BJ (cell line): ENCODE measurements around the gene PRKCE. TPM values are rescaled to one million over a fixed set of nuclear protein-coding genes. Genes with fewer than 3 reads are reported as not detected.

Experiments
- CTCF ChIA-PET: fragments of 350-600 bp; formaldehyde crosslinking; extraction: SDS; loops from one replicate; lab custom pipeline; 2021; ENCODE audit warnings: antibody characterized with exemption, inconsistent platforms; lab: Yijun Ruan, JAX
- POLR2A ChIA-PET: fragments of 300-600 bp; sonication (Branson Sonifier 250); formaldehyde crosslinking; extraction: SDS; loops from one replicate; lab custom pipeline; 2021; ENCODE audit warnings: antibody characterized with exemption; lab: Charles Lee
- DNase-seq: peaks from one replicate; pipeline ENCODE4 v3.0.0-alpha.2; 2011; ENCODE audit warnings: low read depth
- H3K27me3 ChIP-seq: 2 replicates; pipeline ENCODE4 v1.6.0; 2011; ENCODE audit warnings: low read length; ENCODE audit not compliant: control insufficient read depth, insufficient read depth
- H3K36me3 ChIP-seq: 2 replicates; pipeline ENCODE4 v1.5.1; 2011; ENCODE audit warnings: low read length; ENCODE audit not compliant: control insufficient read depth, insufficient read depth
- H3K4me3 ChIP-seq: 2 replicates; pipeline ENCODE4 v1.5.1; 2011; ENCODE audit warnings: low read depth, mild to moderate bottlenecking, control low read depth, low read length
- polyA plus RNA-seq: library from polyadenylated mRNA; depleted of rRNA; stranded (reverse); fragments of >200 nt; gene quantifications from 2 replicates; pipeline ENCODE4 v1.2.3, GENCODE V29; 2011
- TF ChIP-seq, protein P1 (sequence below): IDR thresholded peaks from 2 replicates; pipeline ENCODE4 v1.5.1; 2011; ENCODE audit warnings: low read depth, mild to moderate bottlenecking, control low read depth, inconsistent platforms, low read length, moderate library complexity; ENCODE audit not compliant: insufficient read depth

Gene PRKCE
- polyA plus RNA-seq, 1 experiment: 19.7 TPM

DNA sequence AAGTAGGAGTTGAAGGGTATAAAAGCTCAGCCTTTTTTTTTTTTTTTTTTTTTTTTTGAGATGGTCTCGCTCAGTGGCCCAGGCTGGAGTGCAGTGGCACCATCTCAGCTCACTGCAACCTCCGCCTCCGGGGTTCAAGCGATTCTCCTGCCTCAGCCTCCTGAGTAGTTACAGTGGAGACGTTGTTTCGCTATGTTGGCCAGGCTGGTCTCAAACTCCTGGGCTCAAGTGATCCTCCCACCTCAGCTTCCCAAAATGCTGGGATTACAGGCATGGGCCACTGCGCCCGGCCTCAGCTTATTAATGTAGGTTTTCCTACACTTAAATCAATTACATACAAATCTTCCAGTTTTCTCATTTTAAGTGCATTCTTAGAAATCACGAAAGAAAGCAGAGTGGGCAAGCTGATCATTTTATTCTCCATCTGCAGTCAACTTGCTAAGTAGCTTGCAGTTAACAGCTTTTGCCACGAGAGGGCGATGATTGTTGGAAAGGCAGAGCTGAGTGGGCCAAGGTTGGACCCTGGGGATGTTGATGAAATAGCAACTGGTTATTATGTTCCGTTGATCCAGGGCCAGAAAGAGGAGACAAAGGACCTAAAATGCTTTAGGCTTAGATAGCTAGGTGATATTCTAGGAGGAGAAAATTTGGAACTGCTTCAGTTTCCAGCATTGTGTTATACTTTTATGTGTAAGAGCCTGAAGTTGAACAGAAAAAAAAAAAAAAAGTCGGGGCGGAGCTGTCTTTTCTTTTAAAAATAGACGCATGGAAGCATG lies 411.4 kb downstream of the PRKCE start:
- ChIA-PET CTCF (interaction anchor here (0.6 to 4.1 kb wide), 45 partner anchors 10 to 400 kb away, joined by 3 to 28 read pairs (median 4); partner anchors contain the start of gene EPAS1), POLR2A (interaction anchor here (0.6 to 0.7 kb wide), 3 partner anchors 50 to 268 kb away, joined by 4 to 8 read pairs (median 5); no protein-coding TSS in a partner anchor)
- Histone ChIP-seq H3K4me3 (no peak overlapping the region), H3K36me3 (no peaks in the 10 kb centered on the region), H3K27me3 (no peaks in the 10 kb centered on the region)
- DNase-seq: no peak
- TF ChIP-seq, protein P1, sequence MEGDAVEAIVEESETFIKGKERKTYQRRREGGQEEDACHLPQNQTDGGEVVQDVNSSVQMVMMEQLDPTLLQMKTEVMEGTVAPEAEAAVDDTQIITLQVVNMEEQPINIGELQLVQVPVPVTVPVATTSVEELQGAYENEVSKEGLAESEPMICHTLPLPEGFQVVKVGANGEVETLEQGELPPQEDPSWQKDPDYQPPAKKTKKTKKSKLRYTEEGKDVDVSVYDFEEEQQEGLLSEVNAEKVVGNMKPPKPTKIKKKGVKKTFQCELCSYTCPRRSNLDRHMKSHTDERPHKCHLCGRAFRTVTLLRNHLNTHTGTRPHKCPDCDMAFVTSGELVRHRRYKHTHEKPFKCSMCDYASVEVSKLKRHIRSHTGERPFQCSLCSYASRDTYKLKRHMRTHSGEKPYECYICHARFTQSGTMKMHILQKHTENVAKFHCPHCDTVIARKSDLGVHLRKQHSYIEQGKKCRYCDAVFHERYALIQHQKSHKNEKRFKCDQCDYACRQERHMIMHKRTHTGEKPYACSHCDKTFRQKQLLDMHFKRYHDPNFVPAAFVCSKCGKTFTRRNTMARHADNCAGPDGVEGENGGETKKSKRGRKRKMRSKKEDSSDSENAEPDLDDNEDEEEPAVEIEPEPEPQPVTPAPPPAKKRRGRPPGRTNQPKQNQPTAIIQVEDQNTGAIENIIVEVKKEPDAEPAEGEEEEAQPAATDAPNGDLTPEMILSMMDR: peak; percentile 89

DNA sequence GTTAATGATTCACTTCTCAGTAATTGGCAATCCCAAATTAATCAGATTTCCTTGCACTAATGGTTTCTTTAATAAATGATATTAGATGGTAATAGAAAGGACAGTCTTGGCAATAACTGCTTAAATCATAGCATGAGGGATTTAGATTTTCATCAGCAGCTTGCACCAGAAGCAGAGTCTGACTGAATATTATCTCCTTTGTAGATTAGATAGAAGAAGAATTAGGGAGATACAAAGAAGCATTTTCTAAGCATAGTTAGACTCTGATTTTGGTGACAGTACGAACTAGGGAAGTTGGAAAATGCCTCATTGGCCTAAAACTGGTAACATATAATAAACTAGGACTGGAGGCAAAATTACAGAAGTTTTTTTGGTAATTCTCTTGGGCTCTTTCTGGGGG lies 412.9 kb downstream of the PRKCE start:
- ChIA-PET CTCF (interaction anchor here (1.0 to 4.1 kb wide), 3 partner anchors 33 to 397 kb away, joined by 3 to 28 read pairs (median 3); partner anchors contain the start of gene EPAS1), POLR2A (no interaction called here)
- TF ChIP-seq, protein P1: no peak
- DNase-seq: no peak
- no peak overlapping the region for H3K4me3 ChIP-seq
- H3K27me3 ChIP-seq: no peaks in the 10 kb centered on the region
- H3K36me3 ChIP-seq: no peaks in the 10 kb centered on the region

DNA sequence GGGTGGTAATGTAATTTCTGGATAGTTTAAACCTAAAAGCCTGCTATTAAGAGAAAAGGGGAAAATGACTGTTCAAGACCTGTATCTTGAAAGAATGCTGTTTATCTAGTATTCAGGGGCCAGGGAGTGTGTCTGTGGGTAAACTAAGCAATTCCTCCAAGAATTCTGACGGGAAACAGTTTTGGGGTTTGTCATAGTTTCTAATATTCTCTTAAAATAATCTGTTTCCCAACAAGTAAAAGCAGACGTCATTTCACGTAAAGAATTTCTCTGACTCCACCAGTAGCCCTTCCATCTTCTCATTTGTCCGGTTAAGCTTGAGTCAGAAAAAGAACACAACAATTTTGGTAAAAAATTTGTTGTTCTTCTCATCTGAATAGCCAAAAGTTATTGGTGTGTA lies 413.7 kb downstream of the PRKCE start:
- Histone ChIP-seq H3K36me3 (no peaks in the 10 kb centered on the region), H3K4me3 (no peak overlapping the region), H3K27me3 (no peaks in the 10 kb centered on the region)
- ChIA-PET CTCF (interaction anchor here (1.0 to 4.1 kb wide), 4 partner anchors 9 to 396 kb away, joined by 3 to 28 read pairs (median 3); partner anchors contain the start of gene EPAS1), POLR2A (no interaction called here)
- TF ChIP-seq, protein P1: no peak
- DNase-seq: no peak

DNA sequence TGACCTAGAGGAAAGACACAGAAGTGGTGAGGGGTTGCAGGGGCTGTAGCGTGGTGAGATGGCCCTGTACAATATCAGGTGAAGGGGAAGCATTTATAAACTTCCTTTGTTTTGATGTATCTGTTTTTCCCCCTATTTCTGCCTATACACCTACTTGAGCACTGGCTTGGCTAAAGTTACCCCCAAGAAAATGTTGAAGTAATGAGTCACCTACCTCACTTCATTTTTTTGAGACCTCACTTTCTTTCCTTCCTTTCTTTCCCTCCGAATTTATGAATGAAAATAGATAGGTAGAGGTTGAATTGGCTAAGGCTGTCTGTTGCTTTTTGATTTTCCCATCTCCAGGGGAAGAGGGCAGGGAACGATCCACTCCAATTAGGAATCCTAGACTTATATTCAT lies 414.6 kb downstream of the PRKCE start:
- DNase-seq: no peak
- CTCF ChIA-PET: interaction anchor here (1.0 to 4.1 kb wide), 3 partner anchors 10 to 232 kb away, joined by 3 to 28 read pairs (median 3); partner anchors contain the start of gene EPAS1

DNA sequence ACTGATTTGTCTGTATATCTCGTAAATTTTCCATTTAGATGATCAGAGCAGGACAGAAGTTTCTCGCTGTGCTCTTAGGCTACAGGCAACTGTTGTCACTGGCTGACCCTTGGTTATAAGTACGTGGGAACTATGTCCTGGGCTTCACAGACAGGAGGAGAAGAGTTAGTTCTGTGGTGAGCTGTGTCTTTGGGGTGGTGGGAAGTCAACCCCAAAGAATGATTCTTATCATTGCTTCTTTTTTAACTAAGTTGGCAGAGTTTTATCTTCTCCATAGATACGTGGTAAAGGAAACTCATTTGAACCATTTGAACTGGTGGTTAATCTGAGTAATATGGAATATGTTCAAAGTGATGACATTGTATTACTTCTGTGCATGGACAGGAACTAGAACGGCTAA lies 415.1 kb downstream of the PRKCE start:
- POLR2A ChIA-PET: no interaction called here
- TF ChIP-seq, protein P1: no peak
- H3K4me3 ChIP-seq: no peak overlapping the region
- H3K36me3 ChIP-seq: no peaks in the 10 kb centered on the region
- no peaks in the 10 kb centered on the region for H3K27me3 ChIP-seq
- CTCF ChIA-PET: interaction anchor here (1.0 kb wide), 1 partner anchor 38 kb away, joined by 3 read pairs; no protein-coding TSS in a partner anchor
- no peak for DNase-seq

More for the DNA sequence above, 414.6 kb downstream of the PRKCE start:
- Histone ChIP-seq H3K36me3 (no peaks in the 10 kb centered on the region), H3K4me3 (no peak overlapping the region), H3K27me3 (no peaks in the 10 kb centered on the region)
- POLR2A ChIA-PET: no interaction called here
- TF ChIP-seq, protein P1: no peak
